GM19324 (cell line): Measurements from ENCODE around the gene CDK11B.
"Not testable (repeated sequence)": the region's sequence is repeated elsewhere in the genome, so short reads cannot be mapped to it uniquely, and the experiment has no call there.

Source experiments
- ATAC-seq: cut with Tn5 transposase; IDR thresholded peaks from one replicate; pipeline ENCODE4 v1.9.1; 2021; ENCODE audit warnings: mild to moderate bottlenecking, moderate library complexity; ENCODE audit not compliant: unreplicated experiment, low FRiP score

CDK11B gene

DNA sequence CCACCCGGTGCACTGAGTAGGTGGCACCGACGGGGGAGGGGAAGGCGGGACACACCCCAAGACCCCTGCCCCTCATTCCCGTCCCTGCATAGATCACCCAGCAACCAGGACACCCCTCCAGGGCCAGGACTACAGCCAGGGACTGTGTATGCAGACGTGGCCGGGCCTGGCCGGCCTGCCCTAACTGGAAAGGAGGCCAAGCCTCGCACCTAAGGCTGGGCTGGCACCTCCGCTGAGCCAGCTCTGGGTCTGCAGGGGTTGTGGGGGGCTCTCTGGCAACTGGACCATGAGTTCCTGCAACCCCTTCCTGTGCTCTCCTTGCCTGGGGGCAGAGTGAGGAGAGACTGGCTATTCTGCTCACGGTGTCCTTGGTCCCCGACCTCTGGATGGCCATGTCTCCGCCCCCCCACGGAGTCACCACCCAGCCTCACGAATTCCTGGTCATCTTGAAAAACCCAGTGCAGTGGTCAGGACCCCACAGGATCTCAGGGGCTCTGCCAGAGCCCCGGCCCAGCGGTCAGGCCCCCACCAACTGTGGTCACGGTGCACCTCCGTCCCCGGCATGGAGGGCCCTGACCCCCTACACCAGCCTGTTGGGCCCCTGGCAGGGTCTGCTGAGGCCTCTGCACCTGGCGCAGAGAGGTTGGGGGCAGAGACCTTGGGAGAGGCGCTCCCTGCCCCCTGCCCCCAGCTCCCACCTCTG lies 57.8 kb downstream of the CDK11B start:
- no peak for ATAC-seq

DNA sequence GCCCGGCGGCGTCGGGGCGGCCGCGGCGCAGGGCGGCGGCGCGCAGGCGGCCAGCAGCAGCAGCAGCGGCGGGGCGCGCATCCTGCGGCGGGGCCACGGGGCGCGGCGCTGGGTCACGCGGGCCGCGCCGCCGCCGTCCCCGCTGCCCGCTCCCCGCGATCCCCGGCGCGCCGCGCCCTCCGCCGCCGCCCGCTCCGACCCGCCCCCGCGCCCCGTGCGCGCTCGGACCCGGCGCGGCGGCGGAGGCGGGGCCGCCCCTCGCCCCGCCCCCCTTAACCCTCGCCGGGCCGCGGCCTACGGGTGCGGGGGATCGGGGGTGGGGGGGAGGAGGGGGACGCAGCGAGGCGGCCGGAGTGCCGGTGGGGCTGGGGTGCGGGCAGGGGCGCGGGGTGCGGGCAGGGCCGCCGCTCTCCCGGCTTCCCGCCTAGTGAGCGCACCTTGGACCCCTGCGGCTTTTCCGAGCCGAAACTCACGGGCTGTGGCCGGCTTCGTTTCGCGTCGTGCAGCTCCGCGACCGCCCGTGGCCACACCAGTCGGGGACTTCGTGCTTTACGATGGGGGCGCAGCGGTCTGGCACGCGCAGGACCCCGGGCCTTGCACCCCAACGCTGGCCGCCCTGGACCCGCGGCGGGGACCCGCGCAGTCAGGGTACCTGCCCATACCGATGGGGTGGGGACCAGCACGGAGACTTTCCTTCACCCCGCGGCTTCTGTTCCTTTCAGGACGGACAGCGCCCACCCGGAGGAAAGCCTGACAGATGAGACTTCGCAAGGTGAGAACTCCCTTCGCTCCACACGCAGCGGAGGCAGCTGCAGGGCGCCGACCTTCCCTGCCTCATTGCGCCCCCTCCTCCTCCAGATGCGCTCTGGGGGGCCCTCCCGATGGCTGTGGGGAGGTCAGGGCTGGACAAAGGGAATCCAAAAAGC lies 58.6 kb downstream of the CDK11B start, which contains the start of gene FNDC10:
TSS of gene FNDC10 (minus strand) at position 201 of the 926 bp plus-strand sequence. CDS start at position 81, 120 bp downstream.
- ATAC-seq = no peak

DNA sequence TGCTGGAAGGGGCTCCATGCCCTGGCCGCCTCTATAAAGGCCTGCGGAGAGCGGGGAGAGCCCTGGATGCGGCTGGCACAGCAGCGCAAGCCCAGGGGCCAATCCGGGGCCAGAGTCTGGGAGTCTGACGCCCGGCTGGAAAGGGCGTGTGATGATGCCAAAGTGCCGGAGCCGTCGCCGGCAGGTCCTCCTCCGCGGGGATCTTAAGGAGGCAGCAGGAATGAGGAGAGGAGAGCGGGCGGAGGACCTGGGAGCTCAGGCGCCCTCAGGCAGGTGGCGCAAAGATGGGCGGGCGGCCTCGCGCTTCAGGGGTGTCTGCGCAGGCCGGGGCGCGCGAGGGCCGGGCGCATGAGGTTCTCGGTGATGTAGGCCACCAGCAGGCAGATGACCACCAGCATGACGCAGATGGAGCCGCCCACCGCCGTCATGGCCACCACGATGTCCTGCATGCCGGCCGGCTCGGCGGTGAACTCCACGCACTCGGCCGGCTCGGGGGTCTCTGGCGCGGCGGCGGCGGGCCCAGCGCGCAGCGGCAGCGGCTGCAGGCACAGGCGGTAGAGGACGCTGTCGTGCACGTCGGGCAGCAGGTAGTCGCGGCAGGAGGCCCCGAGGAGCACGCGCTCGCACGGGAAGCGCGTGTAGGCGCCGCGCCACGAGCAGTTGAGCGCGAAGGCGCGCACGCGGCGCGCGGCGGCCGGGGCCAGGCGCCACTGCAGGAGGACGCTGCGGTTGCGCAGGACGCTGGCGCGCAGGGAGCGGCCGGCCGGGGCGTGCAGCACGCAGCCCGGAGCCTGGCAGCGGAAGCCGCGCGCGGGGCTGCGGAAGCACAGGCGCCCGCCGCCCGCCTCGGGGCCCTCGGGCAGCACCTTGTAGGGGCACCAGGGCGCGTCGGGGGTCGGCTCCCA lies 59.5 kb downstream of the CDK11B start:
- ATAC-seq = no peak

DNA sequence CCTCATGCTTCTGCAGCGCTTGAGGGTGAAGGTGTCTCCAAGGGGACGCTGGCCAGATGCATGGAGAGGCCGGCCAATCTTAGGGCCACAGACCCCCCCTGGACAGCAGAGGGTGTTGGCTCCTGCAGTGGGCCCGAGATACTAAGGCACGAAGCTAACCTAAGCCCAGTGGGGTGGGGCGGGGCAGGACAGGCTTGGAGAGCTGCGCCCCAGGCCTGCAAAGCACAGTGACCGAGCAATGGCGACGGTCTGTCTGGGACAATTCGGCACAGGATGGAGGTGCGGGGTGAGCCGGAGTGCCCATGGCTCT lies 60.1 kb downstream of the CDK11B start:
- no peak for ATAC-seq

DNA sequence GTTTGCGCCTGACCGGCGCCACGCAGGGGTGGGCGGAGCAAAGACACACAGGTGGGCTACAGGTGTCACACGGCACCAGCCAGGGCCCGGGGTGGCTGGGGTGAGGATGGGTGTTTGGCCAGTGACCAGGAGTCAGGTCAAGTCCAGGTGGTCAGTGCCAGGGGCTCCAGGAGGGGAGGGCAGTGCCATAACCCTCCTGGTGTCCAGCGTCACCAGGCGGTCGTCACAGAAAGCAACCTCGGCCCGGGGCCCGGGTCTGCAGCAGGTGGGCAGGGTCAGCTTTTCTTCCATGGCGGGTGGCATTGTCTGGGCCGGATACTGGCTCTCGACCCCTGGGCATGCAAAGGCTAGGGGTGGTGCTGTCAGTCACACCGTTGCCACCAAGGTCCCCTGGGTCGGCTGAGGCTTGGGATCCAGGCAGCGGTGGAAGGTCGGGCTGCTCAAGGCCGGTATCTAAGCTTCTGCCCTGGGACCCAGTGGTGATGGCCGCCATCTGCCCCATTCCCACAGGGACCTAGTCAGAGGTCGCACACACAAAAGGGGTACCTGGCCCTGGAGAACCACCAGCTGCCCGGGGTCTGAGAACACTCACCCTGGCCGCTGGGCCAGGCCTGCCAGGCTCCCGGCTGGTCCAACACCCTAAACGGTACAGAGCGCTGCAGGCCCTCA lies 60.6 kb downstream of the CDK11B start:
- no peak for ATAC-seq

DNA sequence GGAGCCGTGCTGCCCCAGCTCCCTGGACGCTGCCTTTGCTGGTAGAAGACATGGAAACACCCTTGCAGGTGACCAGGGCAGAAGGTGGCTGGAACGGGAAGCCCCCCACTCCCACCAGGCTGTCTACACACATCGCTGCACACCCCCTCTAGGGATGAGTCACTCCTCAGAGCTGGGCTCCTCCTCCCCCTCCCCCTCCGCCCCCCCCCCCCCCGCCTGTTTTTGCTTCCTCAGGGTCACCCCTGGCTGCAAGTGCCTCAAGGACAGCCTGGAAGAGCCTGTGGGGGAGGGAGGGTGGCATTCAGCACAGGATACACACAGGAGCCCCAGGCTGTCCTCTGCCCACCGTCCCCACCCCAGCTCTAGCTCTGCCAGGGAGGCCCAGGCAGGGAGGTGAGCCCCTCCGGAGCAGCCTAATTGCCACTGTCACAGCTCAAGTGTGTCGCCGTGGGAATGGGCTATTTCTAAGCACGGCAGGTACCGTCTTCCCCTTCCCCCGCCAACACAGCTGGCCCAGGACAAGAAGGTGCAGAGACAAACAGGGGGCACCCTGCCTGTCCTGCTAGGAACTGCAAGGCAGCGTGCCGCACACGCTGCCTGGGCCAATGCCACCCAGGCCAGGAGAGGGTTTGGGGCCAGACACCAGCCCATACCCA lies 61.4 kb downstream of the CDK11B start:
- ATAC-seq = no peak

DNA sequence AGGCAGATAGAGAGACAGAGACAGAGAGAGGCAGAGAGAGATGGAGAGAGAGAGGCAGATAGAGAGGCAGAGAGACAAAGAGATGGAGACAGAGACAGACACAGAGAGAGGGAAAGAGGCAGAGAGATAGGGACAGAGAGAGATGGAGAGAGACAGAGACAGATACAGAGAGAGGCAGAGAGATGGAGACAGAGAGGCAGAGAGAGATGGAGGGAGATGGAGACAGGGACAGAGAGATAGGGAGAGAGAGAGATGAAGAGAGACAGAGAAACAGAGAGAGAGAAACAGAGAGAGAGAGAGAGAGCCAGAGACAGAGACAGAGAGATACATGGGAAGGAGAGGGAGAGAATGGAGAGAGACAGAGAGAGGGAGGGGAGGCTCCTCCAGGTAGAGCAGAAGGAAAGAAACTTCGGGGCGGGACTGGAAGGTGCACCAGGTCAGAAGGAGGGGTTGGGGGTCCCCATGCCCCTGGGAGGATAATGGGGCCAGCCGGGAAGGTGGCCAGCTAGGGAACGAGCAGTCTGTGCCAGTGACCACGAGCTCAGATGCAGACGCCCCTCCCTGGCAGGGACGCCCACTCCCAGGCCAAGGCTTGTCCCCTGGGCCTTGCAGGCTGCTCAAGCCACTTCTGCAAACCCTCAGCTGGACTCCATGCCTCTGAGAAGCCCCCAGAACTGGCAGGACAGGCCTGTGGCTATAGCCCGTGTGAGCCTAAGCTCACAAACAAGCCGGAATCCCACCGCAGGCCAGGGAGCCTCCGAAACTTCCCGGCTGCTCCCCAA lies 62.1 kb downstream of the CDK11B start:
- ATAC-seq = no peak

DNA sequence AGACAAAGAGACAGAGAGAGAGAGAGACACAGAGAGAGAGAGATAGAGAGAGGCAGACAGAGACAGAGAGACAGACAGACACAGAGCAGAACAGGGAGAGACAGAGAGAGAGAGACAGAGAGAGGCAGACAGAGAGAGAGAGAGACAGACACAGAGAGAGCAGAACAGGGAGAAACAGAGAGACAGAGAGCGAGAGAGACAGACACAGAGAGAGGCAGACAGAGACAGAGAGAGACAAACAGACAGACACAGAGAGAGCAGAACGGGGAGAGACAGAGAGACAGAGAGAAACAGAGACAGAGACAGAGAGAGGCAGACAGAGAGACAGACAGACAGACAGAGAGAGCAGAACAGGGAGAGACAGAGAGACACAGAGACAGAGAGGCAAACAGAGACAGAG lies 63.5 kb downstream of the CDK11B start:
- not testable (repeated sequence) for ATAC-seq

DNA sequence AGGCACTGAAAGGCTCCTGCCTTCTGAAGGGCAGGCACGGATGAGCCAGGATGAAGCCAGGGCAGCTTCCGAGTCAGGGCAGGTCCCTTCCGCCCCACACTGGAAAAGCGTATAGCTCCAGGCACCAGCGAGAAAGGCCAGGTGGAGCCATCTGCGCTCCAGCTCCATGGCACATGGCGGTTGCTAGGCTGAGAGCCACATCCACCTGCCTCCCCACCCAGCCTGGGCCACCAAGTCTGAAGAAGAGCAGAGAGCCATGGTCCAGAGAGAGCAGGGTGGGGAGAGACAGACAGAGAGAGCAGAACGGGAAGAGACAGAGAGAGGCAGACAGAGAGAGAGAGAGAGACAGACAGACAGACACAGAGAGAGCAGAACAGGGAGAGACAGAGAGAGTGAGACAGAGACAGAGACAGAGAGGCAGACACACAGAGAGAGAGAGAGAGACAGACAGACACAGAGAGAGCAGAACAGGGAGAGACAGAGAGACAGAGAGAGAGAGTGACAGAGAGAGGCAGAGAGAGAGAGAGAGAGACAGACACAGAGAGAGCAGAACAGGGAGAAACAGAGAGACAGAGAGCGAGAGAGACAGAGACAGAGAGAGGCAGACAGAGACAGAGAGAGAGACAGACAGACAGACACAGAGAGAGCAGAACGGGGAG lies 64.1 kb downstream of the CDK11B start:
- ATAC-seq = no peak

DNA sequence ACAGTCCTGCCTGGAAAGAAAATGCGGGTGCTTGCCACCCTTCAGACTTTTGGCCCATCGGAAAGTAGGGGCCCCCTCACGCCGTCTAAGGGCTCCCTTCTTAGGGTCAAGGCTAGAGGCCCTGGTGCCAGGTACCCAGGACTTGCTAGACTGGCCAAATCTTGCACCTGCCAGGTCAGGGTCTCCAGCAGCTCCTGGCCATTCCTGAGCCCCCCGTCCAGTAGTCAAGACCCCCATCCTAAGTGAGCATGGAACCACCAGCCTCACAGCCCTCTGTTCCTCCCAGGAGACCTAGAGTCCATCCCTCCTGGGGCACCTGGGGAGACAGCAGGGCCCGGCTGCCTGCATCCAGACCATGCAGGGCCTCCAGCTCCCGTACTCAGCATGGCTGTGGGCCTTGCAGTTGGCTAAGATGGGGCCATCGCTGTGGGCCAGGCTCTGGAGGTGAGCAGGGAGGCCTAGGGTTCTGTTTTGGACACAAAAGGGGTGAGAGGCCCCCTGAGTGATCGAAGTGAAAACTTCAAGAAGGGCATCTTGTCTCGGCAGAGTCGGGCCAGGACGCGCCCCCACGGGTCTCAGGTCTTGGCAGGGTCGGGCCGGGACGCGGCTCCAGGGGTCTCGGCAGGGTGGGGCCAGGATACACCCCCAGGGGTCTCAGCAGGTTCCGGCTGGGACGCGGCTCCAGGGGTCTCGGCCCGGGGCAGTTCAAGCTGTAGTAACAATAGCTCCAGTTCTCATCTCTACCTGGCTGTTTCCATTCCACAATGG lies 64.8 kb downstream of the CDK11B start:
- no peak for ATAC-seq

DNA sequence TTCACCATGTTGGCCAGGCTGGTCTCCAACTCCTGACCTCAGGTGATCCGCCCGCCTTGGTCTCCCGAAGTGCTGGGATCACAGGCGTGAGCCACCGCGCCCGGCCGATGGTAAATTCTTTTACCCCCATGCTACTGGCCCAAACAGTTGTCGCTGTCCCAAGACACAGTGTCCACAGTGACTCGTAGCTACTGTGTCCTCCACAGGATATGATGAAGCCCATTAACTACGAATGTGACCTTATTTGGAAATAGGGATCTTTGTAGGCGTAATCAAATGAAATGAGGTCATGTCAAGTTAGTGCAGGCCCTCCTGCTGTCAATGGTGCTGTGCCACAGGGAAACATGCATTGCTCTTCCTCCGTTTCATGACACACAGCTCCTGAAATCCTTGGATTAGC lies 67.4 kb downstream of the CDK11B start:
- ATAC-seq = no peak
